Endothelial cell of umbilical vein (primary cell): ENCODE data around the gene NDUFB6. TPM values are rescaled to one million over a fixed set of nuclear protein-coding genes. Genes with fewer than 3 reads are reported as not detected.

Experiments used
- BruUV-seq: library from RNA; stranded (reverse); fragments of 400-500 nt; replicated peaks from 2 replicates; lab custom pipeline; 2021; lab: Mats Ljungman, UMichigan
- CTCF ChIA-PET: fragments of 300-600, 350-600 bp; sonication (Branson Sonifier 250); formaldehyde crosslinking; loops from one replicate; lab custom pipeline; 2021; ENCODE audit warnings: antibody characterized with exemption, inconsistent platforms; lab: Charles Lee
- POLR2A ChIA-PET: fragments of 300-600, 350-600 bp; sonication (Branson Sonifier 250); formaldehyde crosslinking; loops from one replicate; lab custom pipeline; 2021; ENCODE audit warnings: antibody characterized with exemption, inconsistent platforms; lab: Charles Lee
- DNase-seq: peaks from one replicate; pipeline ENCODE4 v3.0.0-alpha.2; 2011; ENCODE audit warnings: low read depth, low spot score
- FAIRE-seq: peaks from 2 replicates; lab custom pipeline; 2011; peaks lifted over from hg19 to GRCh38; lab: Jason Lieb, UNC
- H2AFZ ChIP-seq: 2 replicates; pipeline ENCODE4 v1.6.0; 2012; ENCODE audit warnings: low read depth, low read length, control low read depth, inconsistent platforms
- H3K27ac ChIP-seq: 2 replicates; pipeline ENCODE4 v1.5.1; 2011; ENCODE audit warnings: low read depth, mild to moderate bottlenecking, control low read depth, low read length, moderate library complexity; ENCODE audit not compliant: insufficient read depth
- H3K27me3 ChIP-seq, 2 experiments: 2 replicates each; pipeline versions ENCODE4 v1.6.0 to v1.6.1; 2011; ENCODE audit warnings: low read length in 2 of 2, mixed read lengths in 1 of 2; ENCODE audit not compliant: control insufficient read depth in 2 of 2, insufficient read depth in 2 of 2
- H3K36me3 ChIP-seq, 2 experiments: 2 replicates in 1 of 2; 3 replicates in 1 of 2; pipeline ENCODE4 v1.5.1; 2011; ENCODE audit warnings: low read length in 2 of 2, mild to moderate bottlenecking in 1 of 2, moderate library complexity in 1 of 2; ENCODE audit not compliant: control insufficient read depth in 2 of 2, insufficient read depth in 2 of 2; ENCODE audit errors: extremely low read depth in 1 of 2
- H3K4me1 ChIP-seq: 3 replicates; pipeline ENCODE4 v1.5.1; 2011; ENCODE audit warnings: mild to moderate bottlenecking, low read length; ENCODE audit not compliant: control insufficient read depth, insufficient read depth; ENCODE audit errors: extremely low read depth
- H3K4me2 ChIP-seq: 2 replicates; pipeline ENCODE4 v1.6.1; 2011; ENCODE audit warnings: low read length, control low read depth, mixed read lengths; ENCODE audit not compliant: insufficient read depth
- H3K4me3 ChIP-seq, 3 experiments: fragments of 200-600 bp in 1 of 3; sonication (generic), shearing (Covaris generic) in 1 of 3; replicated peaks in 1 of 3; 2 replicates each; pipeline ENCODE4 v1.5.1; 2011 to 2016; ENCODE audit warnings: control low read depth in 3 of 3, low read length in 3 of 3, mild to moderate bottlenecking in 2 of 3, inconsistent platforms in 1 of 3, low read depth in 1 of 3, moderate library complexity in 1 of 3; ENCODE audit not compliant: insufficient read depth in 1 of 3
- H3K79me2 ChIP-seq: 2 replicates; pipeline ENCODE4 v1.6.0; 2012; ENCODE audit warnings: low read length, inconsistent platforms; ENCODE audit not compliant: control insufficient read depth, insufficient read depth
- H3K9ac ChIP-seq: replicated peaks from 2 replicates; pipeline ENCODE3; 2011; ENCODE audit warnings: low read length, control low read depth; ENCODE audit not compliant: insufficient read depth; ENCODE audit errors: extremely low read depth
- H3K9me1 ChIP-seq: replicated peaks from 3 replicates; pipeline ENCODE4 v1.6.0; 2011; ENCODE audit warnings: mild to moderate bottlenecking, low read length; ENCODE audit not compliant: control insufficient read depth, insufficient read depth; ENCODE audit errors: extremely low read depth
- H3K9me3 ChIP-seq: replicated peaks from 2 replicates; pipeline ENCODE4 v1.5.1; 2012; ENCODE audit warnings: low read length, inconsistent platforms; ENCODE audit not compliant: control insufficient read depth, insufficient read depth
- H4K20me1 ChIP-seq: replicated peaks from 2 replicates; pipeline ENCODE3; 2011; ENCODE audit warnings: mild to moderate bottlenecking, low read length; ENCODE audit not compliant: control insufficient read depth, insufficient read depth; ENCODE audit errors: extremely low read depth
- EZH2 ChIP-seq: IDR thresholded peaks from 2 replicates; pipeline ENCODE4 v1.6.1; 2012; ENCODE audit warnings: borderline replicate concordance, low read depth, mild to moderate bottlenecking, moderate library complexity, low read length, inconsistent platforms; ENCODE audit not compliant: severe bottlenecking
- FOS ChIP-seq: IDR thresholded peaks from 2 replicates; pipeline ENCODE4 v1.6.1; 2011; ENCODE audit warnings: mild to moderate bottlenecking, low read length, moderate library complexity, borderline replicate concordance; ENCODE audit not compliant: insufficient read depth
- GATA2 ChIP-seq: IDR thresholded peaks from 2 replicates; pipeline ENCODE4 v1.7.0; 2011; ENCODE audit warnings: low read depth, mild to moderate bottlenecking, moderate library complexity, mixed read lengths, low read length; ENCODE audit not compliant: insufficient read length, insufficient read depth
- JUN ChIP-seq: IDR thresholded peaks from 2 replicates; pipeline ENCODE4 v1.6.1; 2011; ENCODE audit warnings: borderline replicate concordance, low read depth; ENCODE audit not compliant: insufficient read length, insufficient read depth
- MYC ChIP-seq: IDR thresholded peaks from one replicate; pipeline ENCODE4 v1.6.1; 2011; ENCODE audit warnings: mild to moderate bottlenecking, low read depth, low read length
- POLR2A ChIP-seq: IDR thresholded peaks from 2 replicates; pipeline ENCODE4 v1.6.1; 2012; ENCODE audit warnings: low read depth, mild to moderate bottlenecking, control low read depth, low read length
- POLR2AphosphoS5 ChIP-seq: IDR thresholded peaks from 2 replicates; pipeline ENCODE4 v1.6.1; 2012; ENCODE audit warnings: low read depth, mild to moderate bottlenecking, control low read depth, low read length, moderate library complexity; ENCODE audit not compliant: insufficient read depth
- dilution Hi-C: fragments of 300-500 bp; cut with MboI; formaldehyde crosslinking; loops from one replicate; pipeline ENCODE4 v1.15.0; 2019; ENCODE audit warnings: low sequenced_read_pairs; ENCODE audit not compliant: extremely low pct_ligation_motif_present
- intact Hi-C: fragments of 100-400 bp; cut with micrococcal nuclease; formaldehyde crosslinking; loops from one replicate; pipeline ENCODE4 v1.10.0; 2022
- polyA plus RNA-seq, 4 experiments: library from polyadenylated mRNA; depleted of rRNA in 3 of 4; stranded (reverse) in 3 of 4; unstranded in 1 of 4; fragments of >200 nt; gene quantifications; 2 replicates each; pipeline versions ENCODE4 v1.2.1 to v1.2.3, GENCODE V29; 2011 to 2012; ENCODE audit warnings: missing spikeins in 1 of 4
- total RNA-seq: library from RNA; stranded (reverse); gene quantifications from 2 replicates; pipeline ENCODE4 v1.2.3, GENCODE V29; 2021
- TF ChIP-seq, protein P1 (sequence below), 2 donors: IDR thresholded peaks; 1 replicate in 1 of 2; 2 replicates in 1 of 2; pipeline ENCODE4 v1.5.1; 2011; ENCODE audit warnings: low read length in 2 of 2, mild to moderate bottlenecking in 2 of 2, moderate library complexity in 2 of 2, control low read depth in 1 of 2, inconsistent platforms in 1 of 2, low read depth in 1 of 2; ENCODE audit not compliant: insufficient read depth in 1 of 2; ENCODE audit errors: extremely low read depth in 1 of 2
- TF ChIP-seq, protein P2 (sequence below): IDR thresholded peaks from 2 replicates; pipeline ENCODE4 v1.6.1; 2011; ENCODE audit not compliant: insufficient read depth, insufficient read length

Gene NDUFB6
- total and polyA plus RNA-seq, 2 donors (not counting 3 experiments of a cell fraction or from before 2014, with no cell fraction given): 53.5 to 59.2 TPM

DNA sequence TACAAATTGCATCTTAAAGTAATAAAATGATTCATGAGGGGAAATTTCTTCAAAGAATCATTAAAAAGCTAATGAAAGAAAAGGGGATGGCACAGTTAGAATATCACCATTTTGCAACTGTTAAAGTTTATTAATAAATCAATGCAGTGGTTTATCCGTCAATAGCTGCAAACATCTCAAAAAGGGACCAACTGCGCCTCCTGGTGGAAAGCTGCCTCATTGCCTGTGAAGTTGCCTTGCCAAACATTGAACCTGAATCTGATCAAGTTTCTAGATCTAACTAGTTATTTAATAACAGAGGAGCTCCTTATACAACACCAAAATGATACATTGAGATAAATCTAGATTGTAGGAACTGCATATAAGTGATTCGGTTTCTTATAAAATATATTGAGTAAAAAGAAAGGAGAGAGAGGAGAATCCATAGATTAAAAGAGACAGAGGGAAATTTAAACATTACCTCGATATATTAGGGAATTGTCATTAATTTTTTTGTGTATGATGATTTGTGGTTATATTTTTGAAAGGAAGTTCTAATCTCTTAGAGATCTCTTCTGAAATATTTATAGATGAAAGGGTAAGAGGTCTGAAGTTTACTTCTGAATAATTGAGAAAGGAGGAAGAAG, 6.9 kb upstream of the NDUFB6 start:
- TF ChIP-seq GATA2: no peak
- no peak for TF ChIP-seq FOS
- TF ChIP-seq, protein P1, sequence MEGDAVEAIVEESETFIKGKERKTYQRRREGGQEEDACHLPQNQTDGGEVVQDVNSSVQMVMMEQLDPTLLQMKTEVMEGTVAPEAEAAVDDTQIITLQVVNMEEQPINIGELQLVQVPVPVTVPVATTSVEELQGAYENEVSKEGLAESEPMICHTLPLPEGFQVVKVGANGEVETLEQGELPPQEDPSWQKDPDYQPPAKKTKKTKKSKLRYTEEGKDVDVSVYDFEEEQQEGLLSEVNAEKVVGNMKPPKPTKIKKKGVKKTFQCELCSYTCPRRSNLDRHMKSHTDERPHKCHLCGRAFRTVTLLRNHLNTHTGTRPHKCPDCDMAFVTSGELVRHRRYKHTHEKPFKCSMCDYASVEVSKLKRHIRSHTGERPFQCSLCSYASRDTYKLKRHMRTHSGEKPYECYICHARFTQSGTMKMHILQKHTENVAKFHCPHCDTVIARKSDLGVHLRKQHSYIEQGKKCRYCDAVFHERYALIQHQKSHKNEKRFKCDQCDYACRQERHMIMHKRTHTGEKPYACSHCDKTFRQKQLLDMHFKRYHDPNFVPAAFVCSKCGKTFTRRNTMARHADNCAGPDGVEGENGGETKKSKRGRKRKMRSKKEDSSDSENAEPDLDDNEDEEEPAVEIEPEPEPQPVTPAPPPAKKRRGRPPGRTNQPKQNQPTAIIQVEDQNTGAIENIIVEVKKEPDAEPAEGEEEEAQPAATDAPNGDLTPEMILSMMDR (IDR thresholded peaks at IDR 0.05; ENCODE audit: extremely low read depth in 1 of 2, insufficient read depth in 1 of 2, low read depth in 1 of 2, low read length in 2 of 2): peak; percentile 85 to 89
- POLR2A ChIA-PET: no interaction called here
- Histone ChIP-seq H3K9ac (no peak overlapping the region), H3K27me3 (peaks cover 8 to 10% of the 10 kb centered on the region in 2 experiments), H4K20me1 (no peaks in the 10 kb centered on the region), H3K79me2 (no peaks in the 10 kb centered on the region), H3K36me3 (no peaks in the 10 kb centered on the region), H3K9me3 (no peaks in the 10 kb centered on the region), H3K4me3 (no peak overlapping the region), H3K4me1 (peaks cover 9% of the 10 kb centered on the region), H3K9me1 (no peaks in the 10 kb centered on the region), H3K4me2 (no peak overlapping the region), H2AFZ (no peak overlapping the region), H3K27ac (no peak overlapping the region)
- FAIRE-seq: peak; percentile 83
- intact Hi-C loops (loop anchor here (1.0 to 10.0 kb wide), 5 partner anchors 53 to 647 kb away; partner anchors contain the start of gene RIGI), dilution Hi-C loops (no loop called here)
- CTCF ChIA-PET: interaction anchor here (0.7 to 20.3 kb wide), 34 partner anchors 8 to 446 kb away, joined by 3 to 1384 read pairs (median 4); partner anchors contain the start of genes ACO1, RIGI and SMIM27
- peak; percentile 67 for DNase-seq
- no TSS peak for BruUV-seq

DNA sequence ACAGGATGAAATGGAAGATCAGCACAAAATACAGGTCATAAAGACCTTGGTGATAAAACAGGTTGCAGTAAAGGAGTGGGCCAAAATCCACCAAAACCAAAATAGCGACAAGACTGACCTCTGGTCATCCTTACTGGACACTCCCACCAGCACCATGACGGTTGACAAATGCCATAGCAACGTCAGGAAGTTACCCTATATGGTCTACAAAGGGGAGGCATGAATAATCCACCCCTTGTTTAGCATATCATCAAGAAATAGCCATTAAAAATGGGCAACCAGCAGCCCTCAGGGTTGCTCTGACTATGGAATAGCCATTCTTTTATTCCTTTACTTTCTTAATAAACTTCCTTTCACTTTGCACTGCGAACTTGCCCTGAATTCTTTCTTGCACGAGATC, 6.0 kb upstream of the NDUFB6 start:
- Histone ChIP-seq H4K20me1 (no peaks in the 10 kb centered on the region), H3K4me3 (no peak overlapping the region), H3K27ac (no peak overlapping the region), H3K9ac (no peak overlapping the region), H3K36me3 (no peaks in the 10 kb centered on the region), H3K9me3 (no peaks in the 10 kb centered on the region), H3K79me2 (no peaks in the 10 kb centered on the region), H3K9me1 (no peaks in the 10 kb centered on the region), H3K4me2 (no peak overlapping the region), H3K4me1 (peaks cover 9% of the 10 kb centered on the region), H2AFZ (no peak overlapping the region), H3K27me3 (peaks cover 8 to 10% of the 10 kb centered on the region in 2 experiments)
- FAIRE-seq (no peak), DNase-seq (no peak)
- ChIA-PET POLR2A (no interaction called here), CTCF (interaction anchor here (0.9 to 20.3 kb wide), 22 partner anchors 12 to 391 kb away, joined by 3 to 1384 read pairs (median 6); partner anchors contain the start of genes ACO1, RIGI and SMIM27)
- intact Hi-C loops (loop anchor here (1.0 kb wide), 1 partner anchor 200 kb away; no protein-coding TSS in a partner anchor), dilution Hi-C loops (no loop called here)
- BruUV-seq: no TSS peak
- TF ChIP-seq POLR2AphosphoS5: no peak
- no peak for TF ChIP-seq FOS
- no peak for TF ChIP-seq EZH2
- TF ChIP-seq, protein P2, sequence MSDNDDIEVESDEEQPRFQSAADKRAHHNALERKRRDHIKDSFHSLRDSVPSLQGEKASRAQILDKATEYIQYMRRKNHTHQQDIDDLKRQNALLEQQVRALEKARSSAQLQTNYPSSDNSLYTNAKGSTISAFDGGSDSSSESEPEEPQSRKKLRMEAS: no peak
- TF ChIP-seq, protein P1 (IDR thresholded peaks at IDR 0.05; ENCODE audit: extremely low read depth in 1 of 2, insufficient read depth in 1 of 2, low read depth in 1 of 2, low read length in 2 of 2): no peak
- TF ChIP-seq GATA2: no peak
- TF ChIP-seq MYC: no peak
- no peak for TF ChIP-seq JUN
- no peak for TF ChIP-seq POLR2A
